SK-N-SH (cell line): ENCODE measurements around the gene CLMN. TPM values are rescaled to one million over a fixed set of nuclear protein-coding genes. Genes with fewer than 3 reads are reported as not detected.

Experiments
- CTCF ChIA-PET: fragments of 300-600, 350-600 bp; formaldehyde crosslinking; extraction: SDS; loops from one replicate; lab custom pipeline; 2021; lab: Yijun Ruan, JAX
- POLR2A ChIA-PET: fragments of 350-600 bp; sonication (Branson Sonifier 250); formaldehyde crosslinking; extraction: SDS; loops from one replicate; lab custom pipeline; 2020; ENCODE audit warnings: antibody characterized with exemption, inconsistent platforms; lab: Yijun Ruan, JAX
- DNase-seq: peaks from one replicate; pipeline ENCODE4 v3.0.0; 2012
- H2AFZ ChIP-seq: fragments of 200-600 bp; sonication (generic); 2 replicates; pipeline ENCODE4 v1.8.1; 2016; ENCODE audit warnings: antibody characterized with exemption, mild to moderate bottlenecking, low read depth
- H3F3A ChIP-seq: fragments of 200-600 bp; sonication (generic); replicated peaks from 2 replicates; pipeline ENCODE3; 2016; ENCODE audit warnings: antibody characterized with exemption, mild to moderate bottlenecking; ENCODE audit not compliant: insufficient read depth
- H3K27ac ChIP-seq, 2 experiments: fragments of 200-500 bp in 1 of 2; fragments of 200-600 bp in 1 of 2; sonication (Bioruptor generic) in 1 of 2; sonication (generic), shearing (Covaris generic) in 1 of 2; 2 replicates each; pipeline versions ENCODE4 v1.5.1 to v1.6.1; 2014 to 2016; ENCODE audit warnings: low read depth in 2 of 2, inconsistent platforms in 1 of 2, low read length in 1 of 2, mild to moderate bottlenecking in 1 of 2, mixed read lengths in 1 of 2
- H3K27me3 ChIP-seq: fragments of 200-600 bp; sonication (generic), shearing (Covaris generic); 2 replicates; pipeline ENCODE4 v1.6.1; 2016; ENCODE audit warnings: mixed run types; ENCODE audit not compliant: insufficient read depth
- H3K36me3 ChIP-seq, 2 experiments: fragments of 200-500 bp in 1 of 2; fragments of 200-600 bp in 1 of 2; sonication (Bioruptor generic) in 1 of 2; sonication (generic) in 1 of 2; replicated peaks in 1 of 2; 2 replicates each; pipeline versions ENCODE3 to v1.5.1; 2014 to 2016; ENCODE audit warnings: low read length in 1 of 2, mild to moderate bottlenecking in 1 of 2; ENCODE audit not compliant: insufficient read depth in 2 of 2, control insufficient read depth in 1 of 2
- H3K4me1 ChIP-seq, 2 experiments: fragments of 200-500 bp in 1 of 2; fragments of 200-600 bp in 1 of 2; sonication (Bioruptor generic) in 1 of 2; sonication (generic), shearing (Covaris generic) in 1 of 2; 2 replicates each; pipeline versions ENCODE4 v1.5.1 to v1.6.1; 2014 to 2016; ENCODE audit warnings: low read depth in 1 of 2, low read length in 1 of 2, mixed run types in 1 of 2; ENCODE audit not compliant: insufficient read depth in 2 of 2, control insufficient read depth in 1 of 2
- H3K4me2 ChIP-seq: fragments of 200-600 bp; sonication (generic), shearing (Covaris generic); 2 replicates; pipeline ENCODE4 v1.6.1; 2017; ENCODE audit warnings: mixed run types
- H3K4me3 ChIP-seq, 2 experiments: fragments of 200-500 bp in 1 of 2; fragments of 200-600 bp in 1 of 2; sonication (Bioruptor generic) in 1 of 2; sonication (generic), shearing (Covaris generic) in 1 of 2; 2 replicates each; pipeline versions ENCODE4 v1.5.1 to v1.8.1; 2014 to 2016; ENCODE audit warnings: low read depth in 2 of 2, inconsistent platforms in 1 of 2, low read length in 1 of 2, mild to moderate bottlenecking in 1 of 2, mixed read lengths in 1 of 2, moderate library complexity in 1 of 2
- H3K79me2 ChIP-seq: fragments of 200-600 bp; sonication (generic); 2 replicates; pipeline ENCODE4 v1.8.1; 2017; ENCODE audit warnings: mild to moderate bottlenecking; ENCODE audit not compliant: insufficient read depth
- H3K9ac ChIP-seq: fragments of 200-600 bp; sonication (generic); 2 replicates; pipeline ENCODE4 v1.6.1; 2017; ENCODE audit warnings: mixed run types
- H3K9me2 ChIP-seq: fragments of 200-600 bp; sonication (generic); 2 replicates; pipeline ENCODE4 v1.6.1; 2017; ENCODE audit warnings: mixed run types
- H3K9me3 ChIP-seq: fragments of 200-600 bp; sonication (generic); 2 replicates; pipeline ENCODE4 v1.6.1; 2017; ENCODE audit warnings: mixed run types, mild to moderate bottlenecking, moderate library complexity
- H4K20me1 ChIP-seq: fragments of 200-600 bp; sonication (generic); 2 replicates; pipeline ENCODE4 v1.6.1; 2017; ENCODE audit warnings: mild to moderate bottlenecking, mixed run types; ENCODE audit not compliant: insufficient read depth
- ELF1 ChIP-seq: IDR thresholded peaks from 2 replicates; pipeline ENCODE4 v1.4.0; 2012
- EP300 ChIP-seq, 2 experiments: IDR thresholded peaks; 2 replicates each; pipeline versions ENCODE4 v1.4.0 to v1.6.1; 2012; ENCODE audit warnings: borderline replicate concordance in 1 of 2, low read depth in 1 of 2, low read length in 1 of 2
- FOSL2 ChIP-seq: IDR thresholded peaks from 2 replicates; pipeline ENCODE4 v1.4.0; 2012; ENCODE audit warnings: low read depth, mild to moderate bottlenecking, moderate library complexity, borderline replicate concordance
- FOXJ3 ChIP-seq: sonication (generic); formaldehyde crosslinking; IDR thresholded peaks from 2 replicates; pipeline ENCODE4 v1.5.1; 2020; ENCODE audit warnings: mild to moderate bottlenecking, missing genetic modification reagents
- FOXM1 ChIP-seq: IDR thresholded peaks from 2 replicates; pipeline ENCODE4 v1.4.0; 2012; ENCODE audit warnings: low read depth, mild to moderate bottlenecking
- MEF2A ChIP-seq: IDR thresholded peaks from 2 replicates; pipeline ENCODE4 v1.4.0; 2012; ENCODE audit warnings: low read depth, borderline replicate concordance
- RAD21 ChIP-seq: IDR thresholded peaks from 2 replicates; pipeline ENCODE4 v1.6.1; 2012; ENCODE audit warnings: mild to moderate bottlenecking, low read length
- RCOR1 ChIP-seq: fragments of 150-350 bp; IDR thresholded peaks from 2 replicates; pipeline ENCODE4 v1.6.1; 2017; ENCODE audit warnings: antibody characterized with exemption, low read length
- SIN3A ChIP-seq: IDR thresholded peaks from 2 replicates; pipeline ENCODE4 v1.6.1; 2012; ENCODE audit warnings: low read depth, mild to moderate bottlenecking, low read length, moderate library complexity, borderline replicate concordance
- SMC3 ChIP-seq: IDR thresholded peaks from 2 replicates; pipeline ENCODE4 v1.6.1; 2012; ENCODE audit warnings: low read depth, low read length, improper control_type of control experiment
- TAF1 ChIP-seq: IDR thresholded peaks from 2 replicates; pipeline ENCODE4 v1.6.1; 2012; ENCODE audit warnings: low read depth, mild to moderate bottlenecking, low read length, moderate library complexity, borderline replicate concordance
- TCF12 ChIP-seq: IDR thresholded peaks from 2 replicates; pipeline ENCODE4 v1.4.0; 2012
- WGBS: methylation state at CpG from one replicate; pipeline ENCODE4 v1.1.6; 2017; ENCODE audit warnings: low lambda C conversion rate; 5-methylcytosine and 5-hydroxymethylcytosine counted together
- polyA plus RNA-seq, 3 experiments: library from polyadenylated mRNA; depleted of rRNA; stranded (reverse); fragments of >200 nt; gene quantifications; 2 replicates each; pipeline ENCODE4 v1.2.3, GENCODE V29; 2012
- TF ChIP-seq, protein P1 (sequence below): IDR thresholded peaks from 2 replicates; pipeline ENCODE4; 2012
- TF ChIP-seq, protein P2 (sequence below): IDR thresholded peaks from 2 replicates; pipeline ENCODE4 v1.4.0; 2012; ENCODE audit warnings: low read depth, borderline replicate concordance
- TF ChIP-seq, protein P3 (sequence below): IDR thresholded peaks from 2 replicates; pipeline ENCODE4 v1.4.0; 2012; ENCODE audit warnings: low read depth
- TF ChIP-seq, protein P4 (sequence below): IDR thresholded peaks from 2 replicates; pipeline ENCODE4 v1.6.1; 2012; ENCODE audit warnings: mild to moderate bottlenecking, low read depth, low read length, moderate library complexity

Gene CLMN
- polyA plus RNA-seq, 1 of the 3 experiments (the other 2 are of a cell fraction), result 1.4 TPM

DNA sequence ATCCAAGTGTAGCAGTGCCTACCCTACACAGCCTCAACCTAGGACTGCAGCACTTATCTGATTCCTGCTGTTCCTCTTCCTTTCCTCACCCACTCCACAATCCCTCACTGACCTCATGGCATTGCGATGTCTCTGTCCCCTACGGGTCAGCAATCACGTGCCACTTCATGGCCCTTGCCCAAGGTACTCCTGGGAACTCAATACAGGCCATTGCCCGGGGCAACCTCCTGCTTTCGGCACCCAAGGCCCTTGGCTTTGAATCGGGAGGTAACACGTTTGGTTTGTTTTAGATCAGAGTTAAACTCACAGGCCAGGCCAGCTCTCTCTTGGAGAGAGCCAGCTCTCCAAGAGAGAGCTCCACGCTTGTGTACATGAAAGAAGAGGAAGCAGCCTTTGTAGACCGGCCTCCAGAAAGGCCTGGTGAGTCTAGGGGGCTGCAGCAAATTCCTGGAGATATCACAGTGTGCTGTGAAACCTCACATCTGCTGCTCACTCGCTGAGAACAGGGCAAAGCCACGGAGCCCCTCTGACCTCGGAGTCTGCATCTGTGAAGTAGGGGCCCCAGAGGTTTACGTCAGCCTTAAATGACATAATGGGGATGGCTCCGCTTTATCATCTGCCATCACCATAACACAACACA is 12.2 kb downstream of the CLMN start:
- Histone ChIP-seq H3K4me3 (no peak overlapping the region), H3K27ac (no peak overlapping the region), H3K9me2 (no peaks in the 10 kb centered on the region), H3F3A (no peaks in the 10 kb centered on the region), H3K4me1 (peaks cover 15 to 25% of the 10 kb centered on the region in 2 experiments; a peak in 2 of 4 replicates), H2AFZ (no peak overlapping the region), H3K9me3 (no peaks in the 10 kb centered on the region), H3K27me3 (no peaks in the 10 kb centered on the region), H3K4me2 (no peak overlapping the region), H3K36me3 (no peaks in the 10 kb centered on the region), H3K79me2 (no peaks in the 10 kb centered on the region), H3K9ac (no peak overlapping the region), H4K20me1 (no peaks in the 10 kb centered on the region)
- peak; percentile 64 for DNase-seq
- TF ChIP-seq RAD21, result no peak
- 0 out of 2 replicates have a peak, but pooled peaks have one; percentile 39 for TF ChIP-seq FOXJ3 (CRISPR knock-in tag)
- no peak for TF ChIP-seq RCOR1
- TF ChIP-seq EP300 (IDR thresholded peaks at IDR 0.05; ENCODE audit: borderline replicate concordance in 1 of 2, low read depth in 1 of 2, low read length in 1 of 2), result 0 out of 4 replicates have a peak, but pooled peaks of 1 of the 2 experiments have one; percentile 18
- no peak for TF ChIP-seq MEF2A
- POLR2A ChIA-PET, result no interaction called here
- WGBS, result 76% methylated on average over 13 of the region's 14 CpGs
- CTCF ChIA-PET, result interaction anchor here (1.7 kb wide), 1 partner anchor 9 kb away, joined by 4 read pairs; no protein-coding TSS in a partner anchor

DNA sequence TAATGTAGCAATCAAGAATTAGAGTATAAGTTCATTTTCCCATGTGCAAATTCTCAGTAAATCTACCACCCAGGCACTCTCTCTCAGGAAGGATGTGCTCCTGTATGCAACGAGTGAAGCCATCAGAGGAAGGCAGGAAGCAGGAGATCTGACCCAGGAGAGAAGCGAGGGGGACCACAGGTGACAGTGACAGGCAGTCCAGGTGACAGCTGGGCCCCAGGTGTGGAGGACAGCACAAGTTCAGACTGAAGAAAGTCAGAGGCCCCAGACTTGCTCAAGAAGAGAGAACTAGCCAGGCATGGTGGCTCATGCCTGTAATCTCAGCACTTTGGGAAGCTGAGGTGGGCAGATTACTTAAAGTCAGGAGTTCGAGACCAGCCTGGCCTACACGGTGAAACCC is 13.8 kb downstream of the CLMN start:
- Histone ChIP-seq H3K36me3 (no peaks in the 10 kb centered on the region), H3K79me2 (no peaks in the 10 kb centered on the region), H3K9me3 (no peaks in the 10 kb centered on the region), H3K4me3 (no peak overlapping the region), H3K27ac (no peak overlapping the region), H3K9me2 (no peaks in the 10 kb centered on the region), H3K4me1 (peaks cover 5 to 25% of the 10 kb centered on the region in 2 experiments; a peak in 2 of 4 replicates), H3K9ac (no peak overlapping the region), H3K27me3 (no peaks in the 10 kb centered on the region), H2AFZ (no peak overlapping the region), H3F3A (no peaks in the 10 kb centered on the region), H3K4me2 (no peak overlapping the region), H4K20me1 (no peaks in the 10 kb centered on the region)
- ChIA-PET POLR2A (no interaction called here), CTCF (no interaction called here)
- 84% methylated on average over 4 of the region's 4 CpGs for WGBS
- DNase-seq, result no peak
- TF ChIP-seq, protein P1, sequence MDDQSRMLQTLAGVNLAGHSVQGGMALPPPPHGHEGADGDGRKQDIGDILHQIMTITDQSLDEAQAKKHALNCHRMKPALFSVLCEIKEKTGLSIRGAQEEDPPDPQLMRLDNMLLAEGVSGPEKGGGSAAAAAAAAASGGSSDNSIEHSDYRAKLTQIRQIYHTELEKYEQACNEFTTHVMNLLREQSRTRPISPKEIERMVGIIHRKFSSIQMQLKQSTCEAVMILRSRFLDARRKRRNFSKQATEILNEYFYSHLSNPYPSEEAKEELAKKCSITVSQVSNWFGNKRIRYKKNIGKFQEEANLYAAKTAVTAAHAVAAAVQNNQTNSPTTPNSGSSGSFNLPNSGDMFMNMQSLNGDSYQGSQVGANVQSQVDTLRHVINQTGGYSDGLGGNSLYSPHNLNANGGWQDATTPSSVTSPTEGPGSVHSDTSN, result no peak
- TF ChIP-seq, protein P2, sequence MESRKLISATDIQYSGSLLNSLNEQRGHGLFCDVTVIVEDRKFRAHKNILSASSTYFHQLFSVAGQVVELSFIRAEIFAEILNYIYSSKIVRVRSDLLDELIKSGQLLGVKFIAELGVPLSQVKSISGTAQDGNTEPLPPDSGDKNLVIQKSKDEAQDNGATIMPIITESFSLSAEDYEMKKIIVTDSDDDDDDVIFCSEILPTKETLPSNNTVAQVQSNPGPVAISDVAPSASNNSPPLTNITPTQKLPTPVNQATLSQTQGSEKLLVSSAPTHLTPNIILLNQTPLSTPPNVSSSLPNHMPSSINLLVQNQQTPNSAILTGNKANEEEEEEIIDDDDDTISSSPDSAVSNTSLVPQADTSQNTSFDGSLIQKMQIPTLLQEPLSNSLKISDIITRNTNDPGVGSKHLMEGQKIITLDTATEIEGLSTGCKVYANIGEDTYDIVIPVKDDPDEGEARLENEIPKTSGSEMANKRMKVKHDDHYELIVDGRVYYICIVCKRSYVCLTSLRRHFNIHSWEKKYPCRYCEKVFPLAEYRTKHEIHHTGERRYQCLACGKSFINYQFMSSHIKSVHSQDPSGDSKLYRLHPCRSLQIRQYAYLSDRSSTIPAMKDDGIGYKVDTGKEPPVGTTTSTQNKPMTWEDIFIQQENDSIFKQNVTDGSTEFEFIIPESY, result no peak
- TF ChIP-seq, protein P3, sequence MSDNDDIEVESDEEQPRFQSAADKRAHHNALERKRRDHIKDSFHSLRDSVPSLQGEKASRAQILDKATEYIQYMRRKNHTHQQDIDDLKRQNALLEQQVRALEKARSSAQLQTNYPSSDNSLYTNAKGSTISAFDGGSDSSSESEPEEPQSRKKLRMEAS, result no peak
- TF ChIP-seq TCF12, result no peak
- no peak for TF ChIP-seq FOSL2
- TF ChIP-seq RAD21, result no peak
- TF ChIP-seq, protein P4, sequence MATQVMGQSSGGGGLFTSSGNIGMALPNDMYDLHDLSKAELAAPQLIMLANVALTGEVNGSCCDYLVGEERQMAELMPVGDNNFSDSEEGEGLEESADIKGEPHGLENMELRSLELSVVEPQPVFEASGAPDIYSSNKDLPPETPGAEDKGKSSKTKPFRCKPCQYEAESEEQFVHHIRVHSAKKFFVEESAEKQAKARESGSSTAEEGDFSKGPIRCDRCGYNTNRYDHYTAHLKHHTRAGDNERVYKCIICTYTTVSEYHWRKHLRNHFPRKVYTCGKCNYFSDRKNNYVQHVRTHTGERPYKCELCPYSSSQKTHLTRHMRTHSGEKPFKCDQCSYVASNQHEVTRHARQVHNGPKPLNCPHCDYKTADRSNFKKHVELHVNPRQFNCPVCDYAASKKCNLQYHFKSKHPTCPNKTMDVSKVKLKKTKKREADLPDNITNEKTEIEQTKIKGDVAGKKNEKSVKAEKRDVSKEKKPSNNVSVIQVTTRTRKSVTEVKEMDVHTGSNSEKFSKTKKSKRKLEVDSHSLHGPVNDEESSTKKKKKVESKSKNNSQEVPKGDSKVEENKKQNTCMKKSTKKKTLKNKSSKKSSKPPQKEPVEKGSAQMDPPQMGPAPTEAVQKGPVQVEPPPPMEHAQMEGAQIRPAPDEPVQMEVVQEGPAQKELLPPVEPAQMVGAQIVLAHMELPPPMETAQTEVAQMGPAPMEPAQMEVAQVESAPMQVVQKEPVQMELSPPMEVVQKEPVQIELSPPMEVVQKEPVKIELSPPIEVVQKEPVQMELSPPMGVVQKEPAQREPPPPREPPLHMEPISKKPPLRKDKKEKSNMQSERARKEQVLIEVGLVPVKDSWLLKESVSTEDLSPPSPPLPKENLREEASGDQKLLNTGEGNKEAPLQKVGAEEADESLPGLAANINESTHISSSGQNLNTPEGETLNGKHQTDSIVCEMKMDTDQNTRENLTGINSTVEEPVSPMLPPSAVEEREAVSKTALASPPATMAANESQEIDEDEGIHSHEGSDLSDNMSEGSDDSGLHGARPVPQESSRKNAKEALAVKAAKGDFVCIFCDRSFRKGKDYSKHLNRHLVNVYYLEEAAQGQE, result no peak
- no peak for TF ChIP-seq FOXM1
- TF ChIP-seq SMC3, result no peak
- TF ChIP-seq TAF1, result no peak
- no peak for TF ChIP-seq ELF1
- TF ChIP-seq SIN3A, result no peak
